Activated CD8-positive, alpha-beta memory T cell treated with anti-CD3 and anti-CD28 coated beads, Interleukin-2, amount 50 U/mL, for 48 hours (primary cell): ENCODE measurements around the gene SOCS6.
A peak's percentile ranks its signal among the peaks of the same experiment; 100 is the strongest.

Experiments used
- DNase-seq: peaks from one replicate; pipeline ENCODE4 v3.0.0-alpha.2; 2020

The SOCS6 gene

DNA sequence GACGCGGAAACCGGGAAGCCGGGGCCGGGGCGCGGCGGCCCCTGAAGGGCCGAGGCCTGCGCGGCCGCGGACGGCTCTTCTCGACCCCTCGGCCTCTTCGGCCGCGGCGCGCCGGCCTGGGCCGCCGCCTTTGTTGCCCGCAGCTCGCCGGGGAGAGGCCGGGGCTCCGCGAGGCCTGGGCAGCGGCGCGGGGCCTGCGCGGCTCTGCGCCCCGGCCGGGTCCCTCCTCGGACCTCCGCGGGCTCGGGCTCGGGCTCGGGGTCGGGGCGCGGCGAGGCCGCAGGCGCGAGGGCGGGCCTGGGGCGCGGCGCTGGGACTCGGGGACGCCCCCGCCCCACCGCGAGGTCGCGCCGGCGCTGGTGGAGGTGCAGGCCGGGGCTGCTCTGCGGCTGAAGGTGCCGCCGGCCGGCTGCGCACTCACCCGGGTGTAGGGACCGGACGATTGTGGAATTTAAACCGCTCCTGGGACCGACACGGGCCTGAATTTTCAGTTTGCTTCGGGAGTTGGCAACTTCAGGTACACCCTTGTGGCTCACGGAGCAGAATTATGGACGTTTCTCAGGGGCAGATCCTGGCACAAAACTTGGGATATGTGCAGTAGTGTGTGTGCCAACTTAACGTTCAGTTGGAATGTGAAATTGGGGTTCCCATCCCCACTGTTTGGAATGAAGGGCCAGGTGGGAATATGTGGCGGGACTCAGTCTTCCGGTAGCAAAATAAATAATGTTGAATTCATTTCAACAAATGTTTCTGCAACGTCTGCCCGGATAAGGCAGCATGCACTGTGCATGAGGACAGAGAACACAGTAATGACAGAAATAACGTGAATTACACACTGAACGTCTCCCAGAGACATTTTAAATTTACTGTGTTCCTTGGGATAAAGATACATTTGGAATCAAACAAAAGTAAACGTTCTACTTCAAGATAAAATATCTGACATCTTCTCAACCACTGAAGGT lies 787 bp downstream of the SOCS6 start:
- DNase-seq, result peak; percentile 56

DNA sequence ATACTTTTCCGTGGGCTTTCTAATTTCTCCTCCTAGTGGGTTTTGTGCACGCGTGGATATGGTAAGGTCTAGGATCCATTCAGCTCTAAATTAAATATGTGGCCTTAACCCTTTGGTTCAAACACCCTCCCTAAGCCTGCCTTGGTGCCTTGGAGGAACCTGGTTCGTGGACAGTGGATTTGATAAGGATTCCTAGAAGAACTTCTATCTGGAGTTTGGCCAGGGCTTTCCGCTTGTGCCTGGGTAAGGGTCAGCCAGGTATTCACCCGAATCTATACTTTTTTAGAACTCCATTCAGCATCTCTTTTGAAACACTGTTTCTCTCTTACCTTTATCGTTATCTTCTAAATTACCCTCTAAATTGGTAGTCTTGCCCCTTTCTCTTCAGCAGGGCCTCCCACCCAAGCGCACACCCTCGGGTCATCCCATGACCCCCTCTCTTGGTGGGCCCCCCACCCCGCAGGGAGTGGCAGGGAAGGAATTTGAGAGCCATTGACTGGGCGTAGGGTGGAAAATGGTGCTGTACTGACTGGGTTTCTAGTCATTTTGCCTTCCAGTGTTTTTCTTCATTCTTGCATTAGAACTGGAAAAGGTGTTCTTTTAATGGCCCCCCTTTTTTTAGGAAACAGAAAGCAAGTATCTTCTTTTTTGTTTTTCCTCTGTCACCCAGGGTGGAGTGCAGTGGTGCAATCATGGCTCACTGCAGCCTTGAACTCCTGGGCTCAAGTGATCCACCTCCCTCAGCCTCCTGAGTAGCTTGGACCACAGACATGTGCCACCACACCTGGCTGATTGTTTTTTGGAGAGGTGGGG lies 1.8 kb downstream of the SOCS6 start:
- no peak for DNase-seq

DNA sequence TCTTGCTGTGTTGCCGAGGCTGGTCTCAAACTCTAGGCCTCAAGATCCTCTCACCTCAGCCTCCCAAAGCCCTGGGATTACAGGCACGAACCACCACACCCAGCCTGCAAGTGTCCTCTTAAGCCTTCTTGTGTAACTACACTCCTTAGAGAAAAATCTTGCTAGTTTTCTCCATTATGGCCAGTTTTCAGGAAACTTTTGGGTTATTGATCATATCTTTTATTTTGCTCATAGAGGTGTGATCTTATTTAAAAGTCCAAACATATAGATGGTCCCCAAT lies 2.4 kb downstream of the SOCS6 start:
- DNase-seq, result no peak

DNA sequence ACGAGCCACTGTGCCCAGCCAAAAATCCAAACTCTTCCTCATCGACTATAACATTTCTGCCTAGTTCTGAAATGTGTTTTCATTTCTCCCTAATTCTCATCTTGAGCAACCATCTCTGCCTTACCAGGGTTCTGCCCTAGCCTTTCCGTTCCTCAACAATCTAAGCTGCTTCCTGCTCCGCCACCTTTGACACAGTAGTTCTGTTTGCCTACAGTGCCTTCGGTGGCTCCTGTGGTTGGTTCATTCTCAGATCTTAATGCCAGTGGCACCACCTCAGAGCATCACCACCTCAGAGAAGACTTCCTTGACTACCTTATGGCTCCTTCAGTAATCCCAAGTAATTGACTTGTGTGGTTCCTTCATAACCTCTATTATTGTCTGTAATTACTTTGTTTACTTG lies 3.8 kb downstream of the SOCS6 start:
- no peak for DNase-seq

DNA sequence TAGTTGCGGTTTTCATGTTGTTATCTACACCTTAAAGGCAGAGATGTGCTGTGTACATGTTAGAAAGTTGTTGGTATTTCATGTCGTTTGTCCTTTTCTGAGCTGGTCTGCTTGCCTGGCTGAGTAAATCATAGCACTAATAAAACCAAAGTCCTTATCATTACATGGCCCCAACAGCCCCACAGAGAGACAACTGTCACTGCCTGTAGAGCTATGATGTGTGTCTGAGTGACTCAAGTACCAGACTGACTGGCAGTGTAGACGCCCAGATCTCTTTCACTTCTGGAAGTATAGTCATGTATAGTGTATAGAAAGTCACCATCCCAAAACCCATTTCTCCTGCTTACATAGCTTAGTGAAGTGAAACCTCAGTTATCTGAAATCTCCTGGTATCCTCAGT lies 4.3 kb downstream of the SOCS6 start:
- no peak for DNase-seq

DNA sequence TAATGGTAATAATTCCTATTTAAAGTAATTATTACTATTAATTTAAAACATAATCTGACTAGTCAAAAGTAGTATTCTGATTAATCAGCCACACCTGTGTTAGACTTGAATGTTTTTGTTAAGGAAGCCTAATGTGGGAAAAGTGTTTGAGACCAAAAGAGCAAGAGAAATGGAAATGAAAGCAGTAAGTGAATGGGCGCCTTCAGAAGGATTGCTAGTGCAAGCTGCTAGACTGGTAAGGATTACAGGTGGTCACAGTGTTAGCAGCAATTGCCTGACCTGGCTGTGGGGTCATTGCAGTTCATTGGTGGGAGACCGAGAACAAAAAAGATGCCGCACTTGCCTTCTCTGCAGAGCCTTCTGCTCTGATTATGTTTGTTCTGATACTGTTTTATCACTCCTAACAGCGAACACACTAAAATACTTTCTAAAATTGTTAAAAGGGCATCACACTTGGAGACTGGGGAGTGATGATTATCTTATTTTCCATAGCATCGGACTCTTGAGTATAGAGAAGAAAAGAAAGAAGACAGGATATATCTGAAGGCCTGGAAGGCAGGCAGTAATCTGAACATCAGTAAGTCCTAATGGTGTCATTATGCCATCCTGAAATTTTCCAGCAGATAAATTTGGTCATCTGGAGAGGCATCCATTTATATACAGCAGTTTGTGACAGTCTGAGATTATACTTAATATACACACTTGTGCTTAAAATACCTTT lies 5.8 kb downstream of the SOCS6 start:
- no peak for DNase-seq

DNA sequence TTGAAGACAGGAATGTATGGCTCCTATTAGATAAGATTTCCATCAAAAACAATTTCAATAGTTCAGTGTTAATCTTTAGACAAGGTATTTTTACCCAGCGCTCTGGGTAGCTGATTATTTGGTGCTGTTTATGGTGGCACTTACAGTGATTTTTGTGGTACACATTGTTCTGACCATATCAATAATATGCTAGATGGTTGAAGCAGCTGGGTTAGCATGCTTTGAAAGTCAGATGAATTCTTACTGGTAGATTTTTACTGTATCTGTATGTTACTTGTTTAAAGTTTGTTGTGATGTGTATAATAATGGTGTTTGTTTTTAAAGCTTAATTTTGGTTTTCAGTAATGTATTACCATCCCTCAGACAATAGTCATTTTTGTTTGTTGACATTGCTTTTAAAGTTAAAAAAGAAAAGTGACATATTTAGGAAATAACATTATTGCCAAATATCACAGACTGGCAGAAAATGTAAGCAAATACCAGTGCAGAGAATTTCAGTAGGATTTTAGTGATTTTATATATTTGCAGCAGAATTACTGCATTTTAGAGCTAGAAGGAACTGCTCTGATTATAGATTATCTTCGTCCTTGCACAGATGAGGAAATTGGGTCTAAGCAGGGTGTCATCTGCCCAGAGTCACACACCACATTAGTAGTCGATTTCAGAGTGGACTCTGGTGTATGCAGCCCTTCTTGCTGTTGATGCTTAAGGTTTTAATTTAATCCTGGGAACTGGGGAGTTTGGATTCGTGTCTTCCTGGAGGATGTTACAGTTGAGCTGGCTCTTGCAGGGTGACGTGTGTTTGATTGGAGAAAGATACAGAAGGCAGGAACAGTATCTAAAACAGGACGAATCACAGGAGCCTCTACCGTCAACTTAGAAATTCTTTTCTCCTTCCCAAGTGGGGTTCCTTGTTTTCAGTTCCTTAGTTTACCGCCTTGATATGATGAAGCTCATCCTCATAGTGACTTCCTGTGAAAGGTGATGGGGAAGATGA lies 6.6 kb downstream of the SOCS6 start:
- no peak for DNase-seq

DNA sequence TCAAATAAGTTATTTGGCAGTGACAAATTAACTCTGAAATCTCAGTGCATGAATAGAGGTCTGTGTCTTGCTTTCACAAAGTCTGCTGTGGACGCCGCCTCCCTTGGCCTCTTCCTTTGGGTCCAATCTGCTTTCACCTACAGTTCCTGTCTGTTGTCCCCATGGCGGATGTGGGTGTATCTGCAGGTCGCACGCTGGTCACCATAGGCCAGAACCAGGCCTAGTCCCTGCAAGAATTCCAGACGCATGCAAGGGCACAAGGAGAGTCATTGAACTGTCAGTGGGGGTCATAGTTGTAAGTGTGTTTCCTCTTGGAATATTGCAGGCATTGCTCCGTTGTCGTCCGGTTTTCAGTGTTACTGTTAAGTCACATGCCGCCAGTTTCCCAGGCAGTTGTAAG lies 7.4 kb downstream of the SOCS6 start:
- no peak for DNase-seq

DNA sequence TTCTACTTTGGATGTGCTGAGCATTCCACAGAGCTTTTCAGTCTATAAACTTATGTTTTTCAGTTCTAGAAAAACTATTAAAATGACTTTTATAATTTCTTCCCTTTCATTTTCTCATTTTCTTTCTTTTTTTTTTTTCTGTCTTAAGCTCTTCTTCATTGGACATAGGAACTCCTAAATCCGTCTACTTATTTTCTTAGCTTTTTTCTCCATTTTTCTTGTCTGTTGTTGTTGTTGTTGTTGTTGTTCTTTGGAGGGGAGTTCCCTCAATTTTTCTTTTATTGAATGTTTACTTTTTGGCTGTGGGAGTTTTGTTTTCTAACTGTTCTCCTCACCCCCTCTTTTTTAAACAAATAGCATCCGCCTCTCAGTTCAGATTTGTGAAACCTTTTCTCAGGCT lies 7.9 kb downstream of the SOCS6 start:
- DNase-seq, result no peak

DNA sequence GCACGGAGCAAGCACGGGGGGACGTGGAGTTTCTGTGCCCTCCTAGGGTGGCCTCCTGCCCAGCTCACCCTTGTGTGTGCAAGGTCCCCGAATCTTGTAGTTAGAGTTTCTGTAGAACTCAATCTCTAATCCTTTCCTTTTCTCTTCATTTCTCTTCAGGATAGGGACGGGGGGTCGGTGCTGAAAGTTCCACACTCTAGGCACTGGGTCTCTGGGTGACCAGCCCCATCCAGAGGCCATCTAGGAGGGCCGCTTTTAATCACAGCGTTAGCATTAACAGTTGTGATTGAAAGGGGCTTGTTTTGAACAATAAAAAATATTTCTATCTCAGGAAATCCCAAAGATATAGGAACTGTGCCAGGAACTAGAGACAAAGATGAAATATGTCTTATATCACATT lies 10.5 kb downstream of the SOCS6 start:
- DNase-seq, result no peak

DNA sequence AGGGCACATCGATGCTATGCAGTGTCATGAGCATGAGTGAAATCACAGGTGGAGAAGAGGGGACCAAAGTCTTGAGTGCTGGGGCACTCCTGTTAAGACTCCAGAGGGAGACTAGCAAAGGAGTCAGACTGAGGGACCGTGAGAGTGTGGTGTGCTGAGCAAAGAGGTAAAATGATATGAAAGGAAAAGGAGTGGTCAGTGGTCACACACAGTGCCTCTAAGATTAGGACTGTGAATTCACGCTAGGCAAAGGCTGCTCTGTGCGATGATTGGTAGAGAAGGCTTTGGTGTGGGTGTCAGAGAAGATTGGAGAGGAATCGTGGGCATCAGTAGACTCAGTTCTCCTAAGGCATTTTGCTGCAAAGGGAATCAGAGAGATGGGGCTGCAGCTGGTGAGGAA lies 12.8 kb downstream of the SOCS6 start:
- DNase-seq, result no peak

DNA sequence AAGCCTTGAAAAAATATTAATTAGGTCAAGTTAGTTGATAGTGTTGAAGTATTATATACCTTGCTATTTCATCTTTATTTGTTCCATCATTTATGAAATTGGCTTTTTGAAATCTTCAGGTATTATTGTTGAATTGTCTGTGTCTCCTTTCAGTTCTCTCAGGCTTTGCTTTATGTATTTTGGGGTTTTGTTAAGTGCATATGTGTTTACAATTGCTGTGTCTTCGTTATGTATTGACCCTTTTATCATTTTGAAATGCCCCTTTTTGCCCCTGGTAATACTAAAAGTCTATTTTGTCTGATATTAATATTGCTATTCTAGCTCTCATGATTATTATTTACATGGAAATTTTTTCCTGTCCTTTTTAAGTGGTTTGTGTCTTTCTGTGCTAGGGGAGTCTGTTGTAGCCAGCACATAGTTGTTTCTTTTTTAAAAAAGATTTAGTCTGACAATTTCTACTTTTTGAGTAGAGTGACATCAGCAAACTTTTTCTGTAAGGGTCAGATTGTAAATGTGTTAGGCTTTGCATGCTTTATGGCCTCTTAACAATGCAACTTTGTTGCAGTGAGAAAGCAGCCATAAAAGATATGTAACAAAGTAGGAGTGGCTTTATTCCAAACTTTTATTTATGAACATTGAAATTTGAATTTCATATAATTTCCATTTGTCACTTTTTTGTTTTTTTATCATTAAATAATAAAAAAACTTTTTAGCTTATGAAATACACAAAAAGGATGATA lies 19.9 kb downstream of the SOCS6 start:
- no peak for DNase-seq

DNA sequence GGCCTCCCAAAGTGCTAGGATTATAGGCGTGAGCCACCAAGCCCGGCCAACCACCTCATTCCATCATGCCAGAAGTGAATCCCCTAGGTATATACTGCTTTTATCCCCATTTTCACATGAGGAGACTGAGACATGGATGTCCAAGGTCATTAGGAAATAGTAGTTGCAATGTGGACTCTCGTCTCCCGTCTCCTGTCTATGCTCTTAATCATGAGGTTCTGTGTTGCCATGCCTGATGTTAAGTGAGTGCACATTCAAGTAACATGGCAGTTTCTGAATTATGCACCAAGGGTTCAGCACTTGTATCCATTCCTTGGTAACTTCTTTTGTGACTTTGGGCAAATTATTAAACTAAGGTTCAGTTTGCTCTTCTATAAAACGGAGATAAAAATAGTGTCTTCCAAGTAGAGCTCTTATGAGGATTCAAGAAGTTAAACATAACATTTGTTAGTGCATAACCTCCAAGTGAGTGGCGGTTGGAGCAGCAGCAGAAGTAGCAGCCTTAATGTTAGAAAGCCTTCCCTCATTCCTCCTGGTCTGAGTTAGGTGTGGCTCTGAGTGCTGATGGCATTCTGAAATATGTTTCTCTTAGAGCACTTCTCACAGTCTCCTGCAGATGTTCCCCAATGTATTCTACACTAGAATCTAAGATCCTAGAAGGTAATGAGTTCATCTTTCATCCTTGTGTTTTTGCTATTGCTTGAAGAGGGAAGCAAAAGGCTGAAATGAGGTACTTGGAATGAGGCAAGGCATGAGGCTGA lies 21.9 kb downstream of the SOCS6 start:
- DNase-seq, result no peak

DNA sequence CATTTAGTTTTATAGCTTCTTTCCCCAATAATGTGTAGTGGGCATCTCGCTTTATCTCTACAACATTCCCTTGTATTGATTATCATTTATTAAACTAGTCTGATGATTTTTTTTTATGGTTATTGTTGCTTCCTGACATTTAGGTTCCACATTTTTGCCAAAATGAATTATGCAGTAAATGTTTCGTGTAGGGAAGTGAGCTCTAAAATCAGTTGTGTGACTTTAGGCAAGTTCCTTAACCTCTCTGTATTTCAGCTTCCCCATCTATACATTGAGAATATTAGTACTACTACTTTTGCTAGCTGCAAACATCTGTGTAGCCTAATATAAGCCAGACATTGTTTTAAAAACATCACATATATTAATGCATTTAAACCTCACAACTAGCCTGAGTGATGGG lies 22.9 kb downstream of the SOCS6 start:
- no peak for DNase-seq

DNA sequence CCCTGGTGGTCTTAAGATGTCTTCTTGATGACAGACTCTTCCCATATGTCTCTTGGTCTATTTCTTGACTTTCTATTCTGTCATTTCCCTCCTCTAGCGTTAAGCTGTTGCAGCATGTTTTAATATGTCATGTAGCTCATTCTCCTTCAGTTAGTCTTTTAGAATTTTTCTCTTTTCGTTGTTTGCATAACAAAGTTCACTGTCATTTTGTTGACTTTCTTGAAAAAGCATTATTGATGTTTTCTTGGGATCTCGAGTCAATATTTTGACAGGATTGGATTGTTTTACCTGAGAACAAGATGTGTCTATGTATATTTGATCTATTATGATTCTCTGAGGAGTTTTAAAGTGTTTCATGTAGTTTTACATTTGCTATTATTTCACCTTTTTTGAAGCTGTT lies 24.8 kb downstream of the SOCS6 start:
- no peak for DNase-seq

DNA sequence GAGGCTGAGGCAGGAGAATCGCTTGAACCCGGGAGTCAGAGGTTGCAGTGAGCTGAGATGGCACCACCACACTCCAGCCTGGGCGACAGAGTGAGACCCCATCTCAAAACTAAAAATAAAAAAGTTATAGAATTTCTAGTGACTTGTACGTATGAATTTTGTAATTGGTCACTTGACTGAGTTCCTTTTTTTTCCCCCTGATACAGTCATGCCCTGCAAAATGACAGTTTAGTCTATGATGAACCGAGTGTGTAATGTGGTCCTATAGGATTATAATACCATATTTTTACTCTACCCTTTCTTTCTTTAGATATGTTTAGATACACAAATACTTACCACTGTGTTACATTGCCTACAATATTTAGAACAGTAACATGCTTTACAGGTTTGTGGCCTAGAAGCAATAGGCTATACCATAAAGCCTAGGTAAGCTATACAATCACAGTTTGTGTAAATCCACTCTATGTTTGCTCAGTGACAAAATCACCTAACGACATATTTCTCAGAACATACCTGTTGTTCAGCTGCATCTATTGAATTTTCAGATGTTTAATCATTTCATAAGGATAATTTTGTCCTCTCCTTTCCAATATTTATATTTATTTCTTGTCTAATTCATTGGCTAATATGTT lies 25.4 kb downstream of the SOCS6 start:
- no peak for DNase-seq

DNA sequence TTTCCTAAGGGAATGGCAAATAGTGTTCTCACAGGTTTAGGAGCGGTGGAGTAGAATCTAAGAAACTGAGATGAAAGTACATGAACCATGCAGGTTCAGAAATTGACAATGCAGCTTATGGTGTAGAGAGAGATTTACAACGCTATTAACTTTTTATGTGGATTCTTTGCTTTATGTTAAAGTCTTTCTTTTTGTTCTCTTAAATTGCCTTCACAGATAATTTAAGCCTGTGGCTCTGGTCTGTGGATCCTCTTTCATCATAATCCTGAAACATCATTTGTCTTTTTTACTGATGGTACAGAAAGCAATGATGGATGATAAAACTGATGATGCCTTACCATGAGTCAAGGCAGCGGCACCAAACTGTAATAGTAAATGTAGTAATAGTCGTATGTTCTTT lies 30.3 kb downstream of the SOCS6 start:
- no peak for DNase-seq

DNA sequence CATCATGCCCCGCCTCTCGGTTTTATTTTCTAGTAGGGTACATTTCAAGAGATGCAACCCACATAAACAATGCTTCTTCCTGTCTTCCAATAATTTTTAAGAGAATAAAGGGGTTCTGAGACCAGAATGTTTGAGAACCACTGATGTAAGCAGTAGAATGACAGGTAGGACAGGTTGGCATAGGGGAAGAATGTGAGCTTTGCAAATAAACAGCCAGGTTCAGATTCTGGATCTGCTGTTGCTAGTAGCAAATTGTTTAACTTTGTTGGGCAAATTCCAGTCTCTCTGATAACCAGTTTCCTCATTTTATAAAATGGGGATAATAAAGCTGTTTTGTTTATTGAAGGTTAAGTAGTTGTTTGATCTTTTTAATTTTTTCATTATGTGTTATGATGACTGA lies 32.8 kb downstream of the SOCS6 start:
- DNase-seq, result no peak

DNA sequence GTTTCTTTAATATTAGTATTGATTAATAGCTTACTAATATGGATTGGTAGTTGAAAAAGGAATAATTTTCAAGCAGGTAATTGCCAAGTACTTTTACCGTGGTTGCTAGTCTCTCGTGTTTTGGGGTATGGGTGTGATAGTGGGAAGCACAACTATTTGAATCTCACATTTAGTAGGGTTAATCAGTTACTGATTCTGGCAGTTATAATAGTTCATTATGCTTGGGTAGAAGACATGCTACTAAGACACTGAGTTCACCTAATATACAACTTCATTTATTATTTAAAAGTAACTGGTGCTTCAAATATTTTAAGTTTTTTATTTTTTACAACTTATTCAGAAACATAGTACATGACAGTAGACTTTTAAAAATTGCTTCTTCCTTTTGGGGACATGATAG lies 33.5 kb downstream of the SOCS6 start:
- DNase-seq, result no peak

DNA sequence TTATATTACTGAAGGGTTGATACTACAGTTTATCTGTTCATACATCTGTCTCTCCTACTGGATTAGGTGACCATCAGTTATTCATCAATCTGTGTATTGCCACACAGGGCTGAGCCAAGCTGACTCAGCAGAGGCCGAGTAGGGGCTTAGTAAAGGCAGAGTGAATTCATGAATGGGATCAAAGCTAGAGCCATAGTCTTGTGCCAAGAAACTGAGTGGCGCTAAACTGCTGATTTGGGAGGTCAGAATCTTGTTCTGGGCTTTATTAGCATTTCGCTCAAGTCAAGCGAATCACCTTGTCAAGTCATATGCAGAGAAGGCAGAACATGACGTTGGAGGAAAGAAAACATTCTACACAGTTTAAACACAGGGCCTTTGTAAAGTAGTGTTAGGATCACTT lies 34.1 kb downstream of the SOCS6 start:
- no peak for DNase-seq
